ENCODE data around the gene HERC4.
"Not testable (repeated sequence)": the region's sequence is repeated elsewhere in the genome, so short reads cannot be mapped to it uniquely, and the experiment has no call there.

Gene HERC4

GRCh38 chr10:67971311-67971710 is 103.8 kb downstream of the HERC4 start:
- H3K4me1 ChIP-seq (ENCODE audit: insufficient read depth, low read length, poor library complexity, severe bottlenecking): no peaks in the 10 kb centered on the region
- no peaks in the 10 kb centered on the region for H3K9me2 ChIP-seq (replicated peaks; ENCODE audit: low read depth, low read length)
- no peak overlapping the region for H3K4me3 ChIP-seq (ENCODE audit: low read length, poor library complexity, severe bottlenecking)
- H3K4me2 ChIP-seq (ENCODE audit: low read depth, low read length, poor library complexity, severe bottlenecking): no peak overlapping the region
- no peak for TF ChIP-seq EZH2phosphoT487 (IDR thresholded peaks at IDR 0.05; ENCODE audit: borderline replicate concordance)
- H3K9ac ChIP-seq (ENCODE audit: low read depth, low read length, poor library complexity, severe bottlenecking): no peak overlapping the region
- no peaks in the 10 kb centered on the region for H3K79me2 ChIP-seq (ENCODE audit: insufficient read depth, low read length)
- no peaks in the 10 kb centered on the region for H3K27me3 ChIP-seq (ENCODE audit: insufficient read depth, low read length, poor library complexity, severe bottlenecking)
- H4K20me1 ChIP-seq (ENCODE audit: insufficient read depth, low read length, poor library complexity, severe bottlenecking): no peaks in the 10 kb centered on the region
- H2AFZ ChIP-seq (ENCODE audit: low read length): no peak overlapping the region
- H3K9me3 ChIP-seq (ENCODE audit: insufficient read depth, low read depth, low read length): peaks cover 5% of the 10 kb centered on the region; the same call in 1 of the 2 replicates
- no peaks in the 10 kb centered on the region for H3F3A ChIP-seq (ENCODE audit: low read depth)
- peaks cover under 1% of the 10 kb centered on the region; the same call in 1 of the 2 replicates for H3K36me3 ChIP-seq (ENCODE audit: insufficient read depth, low read length)

- TF ChIP-seq CTCF (conservative IDR thresholded peaks at IDR 0.05; ENCODE audit: low read length) (no peak), EZH2phosphoT487 (IDR thresholded peaks at IDR 0.05; ENCODE audit: borderline replicate concordance) (no peak)
- Histone ChIP-seq H3K4me1 (ENCODE audit: insufficient read depth, low read length, poor library complexity, severe bottlenecking) (no peaks in the 10 kb centered on the region), H4K20me1 (ENCODE audit: insufficient read depth, low read length, poor library complexity, severe bottlenecking) (no peaks in the 10 kb centered on the region), H3K4me3 (ENCODE audit: low read length, poor library complexity, severe bottlenecking) (no peak overlapping the region), H3K36me3 (ENCODE audit: insufficient read depth, low read length) (peaks cover 10% of the 10 kb centered on the region; the same call in 1 of the 2 replicates), H3K9me3 (ENCODE audit: insufficient read depth, low read depth, low read length) (peaks cover 5% of the 10 kb centered on the region; the same call in 1 of the 2 replicates), H2AFZ (ENCODE audit: low read length) (no peak overlapping the region), H3K4me2 (ENCODE audit: low read depth, low read length, poor library complexity, severe bottlenecking) (no peak overlapping the region), H3K9ac (ENCODE audit: low read depth, low read length, poor library complexity, severe bottlenecking) (no peak overlapping the region), H3K9me2 (replicated peaks; ENCODE audit: low read depth, low read length) (no peaks in the 10 kb centered on the region), H3F3A (ENCODE audit: low read depth) (no peaks in the 10 kb centered on the region), H3K79me2 (ENCODE audit: insufficient read depth, low read length) (no peaks in the 10 kb centered on the region), H3K27me3 (ENCODE audit: insufficient read depth, low read length, poor library complexity, severe bottlenecking) (no peaks in the 10 kb centered on the region)
Measured at GRCh38 chr10:67969875-67970274, 105.2 kb downstream of the HERC4 start.

- not testable (repeated sequence) for H3K9ac ChIP-seq (ENCODE audit: low read depth, low read length, poor library complexity, severe bottlenecking); H3K27me3 ChIP-seq (ENCODE audit: insufficient read depth, low read length, poor library complexity, severe bottlenecking); H3K4me2 ChIP-seq (ENCODE audit: low read depth, low read length, poor library complexity, severe bottlenecking); H4K20me1 ChIP-seq (ENCODE audit: insufficient read depth, low read length, poor library complexity, severe bottlenecking); H3K9me2 ChIP-seq (replicated peaks; ENCODE audit: low read depth, low read length); H3K4me1 ChIP-seq (ENCODE audit: insufficient read depth, low read length, poor library complexity, severe bottlenecking); H3K9me3 ChIP-seq (ENCODE audit: insufficient read depth, low read depth, low read length); H2AFZ ChIP-seq (ENCODE audit: low read length); H3F3A ChIP-seq (ENCODE audit: low read depth); H3K4me3 ChIP-seq (ENCODE audit: low read length, poor library complexity, severe bottlenecking); H3K79me2 ChIP-seq (ENCODE audit: insufficient read depth, low read length)
- peaks cover 10% of the 10 kb centered on the region; the same call in 1 of the 2 replicates for H3K36me3 ChIP-seq (ENCODE audit: insufficient read depth, low read length)
Measured at GRCh38 chr10:67966035-67966434, 109.0 kb downstream of the HERC4 start.

GRCh38 chr10:67965456-67965855 is 109.6 kb downstream of the HERC4 start:
- no peaks in the 10 kb centered on the region for H3F3A ChIP-seq (ENCODE audit: low read depth)
- H3K36me3 ChIP-seq (ENCODE audit: insufficient read depth, low read length): peaks cover 10% of the 10 kb centered on the region; the same call in 1 of the 2 replicates
- no peaks in the 10 kb centered on the region for H3K9me2 ChIP-seq (replicated peaks; ENCODE audit: low read depth, low read length)
- no peak overlapping the region for H3K4me3 ChIP-seq (ENCODE audit: low read length, poor library complexity, severe bottlenecking)
- no peaks in the 10 kb centered on the region for H3K79me2 ChIP-seq (ENCODE audit: insufficient read depth, low read length)
- no peak overlapping the region for H2AFZ ChIP-seq (ENCODE audit: low read length)
- H4K20me1 ChIP-seq (ENCODE audit: insufficient read depth, low read length, poor library complexity, severe bottlenecking): no peaks in the 10 kb centered on the region
- TF ChIP-seq CTCF (conservative IDR thresholded peaks at IDR 0.05; ENCODE audit: low read length) (no peak), EZH2phosphoT487 (IDR thresholded peaks at IDR 0.05; ENCODE audit: borderline replicate concordance) (no peak)
- H3K4me1 ChIP-seq (ENCODE audit: insufficient read depth, low read length, poor library complexity, severe bottlenecking): no peaks in the 10 kb centered on the region
- no peak overlapping the region for H3K4me2 ChIP-seq (ENCODE audit: low read depth, low read length, poor library complexity, severe bottlenecking)
- H3K27me3 ChIP-seq (ENCODE audit: insufficient read depth, low read length, poor library complexity, severe bottlenecking): no peaks in the 10 kb centered on the region
- no peak overlapping the region for H3K9ac ChIP-seq (ENCODE audit: low read depth, low read length, poor library complexity, severe bottlenecking)
- H3K9me3 ChIP-seq (ENCODE audit: insufficient read depth, low read depth, low read length): no peaks in the 10 kb centered on the region

All from Loucy (cell line).